B cell (primary cell): ENCODE results near the gene FOXL2NB.

Source experiments
- CTCF ChIP-seq: fragments of 200-600 bp; IDR thresholded peaks from one replicate; pipeline ENCODE4 v1.8.0; 2022; ENCODE audit warnings: antibody characterized with exemption, mild to moderate bottlenecking
- EZH2 ChIP-seq: IDR thresholded peaks from 2 replicates; pipeline ENCODE4 v1.6.1; 2012; ENCODE audit warnings: borderline replicate concordance, low read depth, mild to moderate bottlenecking, moderate library complexity, low read length; ENCODE audit not compliant: insufficient read depth, poor library complexity, severe bottlenecking

DNA sequence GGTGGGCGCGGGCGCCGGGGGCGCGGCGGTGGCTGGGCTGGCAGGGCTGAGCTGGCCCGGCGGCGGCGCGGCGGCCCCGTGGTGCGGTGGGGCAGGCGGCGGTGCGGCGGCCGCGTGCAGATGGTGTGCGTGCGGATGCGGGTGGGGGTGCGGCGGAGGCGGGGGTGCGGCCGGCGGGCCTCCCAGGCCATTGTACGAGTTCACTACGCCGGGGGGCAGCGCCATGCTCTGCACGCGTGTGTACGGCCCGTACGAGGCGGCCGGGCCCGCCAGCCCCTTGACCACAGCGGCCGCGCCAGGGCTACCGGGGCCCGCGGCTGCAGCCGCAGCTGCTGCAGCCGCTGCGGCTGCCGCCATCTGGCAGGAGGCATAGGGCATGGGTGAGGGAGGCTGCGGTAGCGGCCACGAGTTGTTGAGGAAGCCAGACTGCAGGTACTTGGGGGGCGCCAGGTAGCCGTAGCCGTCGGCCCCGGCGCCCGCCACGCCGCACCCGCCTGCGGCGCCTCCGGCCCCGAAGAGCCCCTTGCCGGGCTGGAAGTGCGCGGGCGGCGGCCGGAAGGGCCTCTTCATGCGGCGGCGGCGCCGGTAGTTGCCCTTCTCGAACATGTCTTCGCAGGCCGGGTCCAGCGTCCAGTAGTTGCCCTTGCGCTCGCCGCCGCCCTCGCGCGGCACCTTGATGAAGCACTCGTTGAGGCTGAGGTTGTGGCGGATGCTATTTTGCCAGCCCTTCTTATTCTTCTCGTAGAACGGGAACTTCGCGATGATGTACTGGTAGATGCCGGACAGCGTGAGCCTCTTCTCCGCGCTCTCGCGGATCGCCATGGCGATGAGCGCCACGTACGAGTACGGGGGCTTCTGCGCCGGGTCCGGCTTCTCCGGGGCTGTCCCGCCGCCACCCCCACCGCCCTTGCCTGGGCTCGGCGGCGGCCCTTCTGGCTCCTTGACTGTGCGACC, 1.0 kb upstream of the FOXL2NB start:
- TF ChIP-seq CTCF (no peak), EZH2 (peak; percentile 85)
